Neuronal stem cell (in vitro differentiated cells): ENCODE results near the gene CEP128.

Source experiments
- DNase-seq: peaks from one replicate; pipeline ENCODE4 v3.0.0-alpha.2; 2013; ENCODE audit warnings: low spot score
- H2AFZ ChIP-seq: one replicate; pipeline ENCODE4 v1.6.1; 2013; ENCODE audit warnings: mild to moderate bottlenecking, low read length, inconsistent platforms
- H2AK5ac ChIP-seq: 2 replicates; pipeline ENCODE4 v1.6.1; 2013; ENCODE audit warnings: low read depth, mild to moderate bottlenecking, inconsistent platforms, low read length, moderate library complexity, mixed read lengths
- H2BK120ac ChIP-seq: 2 replicates; pipeline ENCODE4 v1.6.1; 2013; ENCODE audit warnings: low read depth, mild to moderate bottlenecking, inconsistent platforms, low read length, moderate library complexity, mixed read lengths
- H2BK12ac ChIP-seq: one replicate; pipeline ENCODE4 v1.6.1; 2013; ENCODE audit warnings: low read length, inconsistent platforms
- H2BK15ac ChIP-seq: 2 replicates; pipeline ENCODE4 v1.6.1; 2013; ENCODE audit warnings: mild to moderate bottlenecking, low read length, inconsistent platforms, mixed read lengths
- H2BK5ac ChIP-seq: one replicate; pipeline ENCODE4 v1.6.1; 2013; ENCODE audit warnings: inconsistent platforms, mild to moderate bottlenecking, low read length, moderate library complexity
- H3K14ac ChIP-seq: one replicate; pipeline ENCODE4 v1.6.1; 2013; ENCODE audit warnings: low read length, inconsistent platforms
- H3K18ac ChIP-seq: 2 replicates; pipeline ENCODE4 v1.6.1; 2013; ENCODE audit warnings: low read length, inconsistent platforms
- H3K23ac ChIP-seq: 2 replicates; pipeline ENCODE4 v1.6.1; 2013; ENCODE audit warnings: low read depth, mild to moderate bottlenecking, mixed read lengths, low read length, inconsistent platforms; ENCODE audit not compliant: poor library complexity
- H3K27ac ChIP-seq: replicated peaks from 3 replicates; pipeline ENCODE4 v1.5.1; 2013; ENCODE audit warnings: low read length, inconsistent platforms
- H3K27me3 ChIP-seq, 3 experiments: 2 replicates each; pipeline ENCODE4 v1.6.1; 2013; ENCODE audit warnings: low read length in 3 of 3, mild to moderate bottlenecking in 2 of 3, inconsistent platforms in 1 of 3, low read depth in 1 of 3, mixed read lengths in 1 of 3, moderate library complexity in 1 of 3; ENCODE audit not compliant: control insufficient read depth in 3 of 3, insufficient read depth in 3 of 3
- H3K36me3 ChIP-seq, 2 donors: replicated peaks in 1 of 2; 2 replicates each; pipeline ENCODE4 v1.6.1; 2013; ENCODE audit warnings: low read length in 2 of 2; ENCODE audit not compliant: control insufficient read depth in 2 of 2, insufficient read depth in 2 of 2
- H3K4ac ChIP-seq: 2 replicates; pipeline ENCODE4 v1.6.1; 2013; ENCODE audit warnings: inconsistent platforms, mild to moderate bottlenecking, low read length, moderate library complexity
- H3K4me1 ChIP-seq, 2 donors: 1 replicate in 1 of 2; 2 replicates in 1 of 2; pipeline ENCODE4 v1.6.1; 2013; ENCODE audit warnings: low read length in 2 of 2, low read depth in 1 of 2; ENCODE audit not compliant: control insufficient read depth in 2 of 2, insufficient read depth in 1 of 2
- H3K4me2 ChIP-seq: one replicate; pipeline ENCODE4 v1.6.1; 2013; ENCODE audit warnings: mild to moderate bottlenecking, low read length, inconsistent platforms; ENCODE audit not compliant: insufficient read depth, poor library complexity, severe bottlenecking
- H3K4me3 ChIP-seq, 2 donors: 2 replicates each; pipeline ENCODE4 v1.5.1; 2013; ENCODE audit warnings: low read length in 2 of 2, mild to moderate bottlenecking in 2 of 2, inconsistent platforms in 1 of 2, moderate library complexity in 1 of 2
- H3K79me1 ChIP-seq: one replicate; pipeline ENCODE4 v1.6.1; 2013; ENCODE audit warnings: low read depth, mild to moderate bottlenecking, inconsistent platforms, low read length, moderate library complexity
- H3K9ac ChIP-seq: one replicate; pipeline ENCODE4 v1.6.1; 2013; ENCODE audit warnings: mild to moderate bottlenecking, low read depth, low read length, inconsistent platforms; ENCODE audit not compliant: poor library complexity
- H3K9me3 ChIP-seq, 2 donors: replicated peaks in 1 of 2; 2 replicates each; pipeline versions ENCODE3 to v1.6.1; 2013; ENCODE audit warnings: low read length in 2 of 2, mild to moderate bottlenecking in 2 of 2, inconsistent platforms in 1 of 2, low read depth in 1 of 2, mixed read lengths in 1 of 2, moderate library complexity in 1 of 2; ENCODE audit not compliant: control insufficient read depth in 2 of 2, insufficient read depth in 1 of 2
- H4K8ac ChIP-seq: one replicate; pipeline ENCODE4 v1.6.1; 2013; ENCODE audit warnings: low read depth, mild to moderate bottlenecking, inconsistent platforms, low read length, moderate library complexity
- H4K91ac ChIP-seq: one replicate; pipeline ENCODE4 v1.6.1; 2013; ENCODE audit warnings: low read length, low read depth, mild to moderate bottlenecking, inconsistent platforms; ENCODE audit not compliant: poor library complexity
- WGBS, 2 donors: extraction: QIAGEN DNeasy Blood & Tissue Kit; methylation state at CpG; one replicate each; pipeline ENCODE4 v1.1.7; 2013; ENCODE audit warnings: missing lambda C conversion rate in 2 of 2, mixed read lengths in 1 of 2; ENCODE audit not compliant: insufficient read length in 2 of 2, insufficient replicate concordance in 1 of 2; ENCODE audit errors: extremely low coverage in 2 of 2; 5-methylcytosine and 5-hydroxymethylcytosine counted together

The CEP128 gene

DNA sequence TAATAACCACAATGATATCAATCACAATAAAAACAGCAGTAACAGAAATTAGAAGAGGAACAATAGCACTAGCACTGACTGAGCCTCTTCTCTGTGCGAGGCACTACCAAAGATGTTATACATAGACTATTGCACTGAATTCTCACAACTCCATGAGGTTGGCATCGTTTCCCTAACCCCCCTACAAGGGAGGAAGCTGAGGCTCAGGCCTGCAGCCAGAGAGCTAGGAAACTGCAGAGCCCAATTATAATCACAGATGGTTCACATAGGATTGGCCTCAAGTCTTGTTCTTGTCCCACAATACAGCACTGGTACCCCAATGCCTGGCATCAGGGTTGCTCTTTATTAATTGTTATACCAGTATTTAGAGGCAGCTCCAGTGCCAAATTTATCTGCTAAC lies 278.0 kb downstream of the CEP128 start:
- H4K91ac ChIP-seq, result no peak overlapping the region
- H3K18ac ChIP-seq, result no peak overlapping the region
- no peak overlapping the region for H3K14ac ChIP-seq
- H3K27ac ChIP-seq, result no peak overlapping the region
- H3K4ac ChIP-seq, result no peak overlapping the region
- no peak overlapping the region for H2BK5ac ChIP-seq
- H3K4me2 ChIP-seq, result no peak overlapping the region
- no CpG with 5 or more reads among the region's 2 CpGs for WGBS, 2 donors
- no peaks in the 10 kb centered on the region for H3K79me1 ChIP-seq
- no peak overlapping the region for H4K8ac ChIP-seq
- no peak overlapping the region for H3K9ac ChIP-seq
- no peak overlapping the region for H3K4me3 ChIP-seq
- DNase-seq, result no peak
- H3K27me3 ChIP-seq, result no peaks in the 10 kb centered on the region
- no peak overlapping the region for H2AFZ ChIP-seq
- H3K36me3 ChIP-seq, result no peaks in the 10 kb centered on the region
- no peak overlapping the region for H2BK120ac ChIP-seq
- peaks cover 3% of the 10 kb centered on the region in 2 donors for H3K4me1 ChIP-seq
- no peak overlapping the region for H2BK12ac ChIP-seq
- no peak overlapping the region for H3K23ac ChIP-seq
- no peak overlapping the region for H2BK15ac ChIP-seq
- no peak overlapping the region for H2AK5ac ChIP-seq
- peaks cover 0 to under 1% of the 10 kb centered on the region in 2 donors for H3K9me3 ChIP-seq

- no peaks in the 10 kb centered on the region for H3K27me3 ChIP-seq
- H2BK12ac ChIP-seq, result no peak overlapping the region
- H2AK5ac ChIP-seq, result no peak overlapping the region
- H4K91ac ChIP-seq, result no peak overlapping the region
- H3K23ac ChIP-seq, result no peak overlapping the region
- H2BK15ac ChIP-seq, result no peak overlapping the region
- no peak overlapping the region for H2AFZ ChIP-seq
- H3K4me2 ChIP-seq, result no peak overlapping the region
- H3K4ac ChIP-seq, result no peak overlapping the region
- no peaks in the 10 kb centered on the region for H3K9me3 ChIP-seq
- H3K9ac ChIP-seq, result no peak overlapping the region
- H3K79me1 ChIP-seq, result no peaks in the 10 kb centered on the region
- no peak overlapping the region for H3K14ac ChIP-seq
- H2BK5ac ChIP-seq, result no peak overlapping the region
- H3K4me1 ChIP-seq, result peaks cover 3% of the 10 kb centered on the region in 2 donors
- H3K4me3 ChIP-seq, result no peak overlapping the region
- no peak overlapping the region for H3K27ac ChIP-seq
- H3K18ac ChIP-seq, result no peak overlapping the region
- no CpG with 5 or more reads among the region's 2 CpGs for WGBS, 2 donors
- no peaks in the 10 kb centered on the region for H3K36me3 ChIP-seq
- DNase-seq, result no peak
- no peak overlapping the region for H2BK120ac ChIP-seq
- no peak overlapping the region for H4K8ac ChIP-seq
Observed at GRCh38 chr14:80659783-80660182, 281.8 kb downstream of the CEP128 start.

DNA sequence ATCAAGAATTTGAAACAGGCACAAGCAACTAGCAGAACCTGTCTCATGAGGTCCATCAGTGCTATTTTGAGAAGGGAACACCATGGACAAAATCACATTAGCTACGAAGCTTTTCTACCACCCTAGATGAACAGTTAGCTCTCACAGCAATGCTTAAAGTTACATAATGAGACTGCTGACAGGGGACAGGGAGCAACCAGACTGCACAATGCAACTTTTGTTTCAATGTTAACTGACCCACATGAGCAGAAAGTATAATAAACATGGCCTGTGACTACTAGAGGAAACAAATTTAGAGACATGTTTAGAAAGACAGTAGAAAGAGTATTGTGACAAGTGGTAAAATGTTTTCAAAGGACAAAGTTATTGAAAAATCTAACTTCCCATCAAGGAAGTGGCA lies 282.8 kb downstream of the CEP128 start:
- no peak overlapping the region for H3K14ac ChIP-seq
- H3K18ac ChIP-seq, result no peak overlapping the region
- H2BK12ac ChIP-seq, result no peak overlapping the region
- no peak overlapping the region for H3K4ac ChIP-seq
- no peak for DNase-seq
- H3K9ac ChIP-seq, result no peak overlapping the region
- H4K8ac ChIP-seq, result no peak overlapping the region
- H3K9me3 ChIP-seq, result no peaks in the 10 kb centered on the region
- H3K36me3 ChIP-seq, result no peaks in the 10 kb centered on the region
- no peak overlapping the region for H2BK15ac ChIP-seq
- H3K4me3 ChIP-seq, result no peak overlapping the region
- H4K91ac ChIP-seq, result no peak overlapping the region
- peaks cover 3% of the 10 kb centered on the region in 2 donors for H3K4me1 ChIP-seq
- H3K79me1 ChIP-seq, result no peaks in the 10 kb centered on the region
- H2AFZ ChIP-seq, result no peak overlapping the region
- no peak overlapping the region for H3K23ac ChIP-seq
- H3K4me2 ChIP-seq, result no peak overlapping the region
- no peaks in the 10 kb centered on the region for H3K27me3 ChIP-seq
- no peak overlapping the region for H3K27ac ChIP-seq
- H2BK120ac ChIP-seq, result no peak overlapping the region
- WGBS, 2 donors, result no CpG with 5 or more reads among the region's 1 CpG
- H2AK5ac ChIP-seq, result no peak overlapping the region
- no peak overlapping the region for H2BK5ac ChIP-seq

DNA sequence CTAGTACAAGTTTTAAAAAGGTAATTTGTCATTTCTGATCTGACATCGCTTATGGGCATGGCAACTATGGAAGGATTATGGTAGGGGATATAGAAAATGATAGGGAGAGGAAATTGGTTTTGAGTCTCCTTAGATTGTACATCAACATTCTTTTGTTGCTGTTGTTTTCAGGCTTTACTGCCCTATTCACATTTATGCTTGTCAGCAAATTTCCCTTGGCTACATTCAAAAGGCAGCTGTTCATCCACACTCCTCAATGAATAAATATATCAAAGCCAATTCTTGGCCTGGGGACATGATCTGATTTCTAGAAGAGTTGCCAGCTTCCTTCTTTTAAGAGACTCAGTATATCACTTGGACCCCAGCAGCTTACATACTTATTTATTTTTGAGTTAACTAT lies 283.4 kb downstream of the CEP128 start:
- Histone ChIP-seq H2BK120ac (no peak overlapping the region), H3K4me2 (no peak overlapping the region), H3K14ac (no peak overlapping the region), H3K79me1 (no peaks in the 10 kb centered on the region), H3K27ac (no peak overlapping the region), H4K91ac (no peak overlapping the region), H3K4me3 (no peak overlapping the region), H3K4me1 (peaks cover 3% of the 10 kb centered on the region in 2 donors), H2AFZ (no peak overlapping the region), H3K9ac (no peak overlapping the region), H3K9me3 (no peaks in the 10 kb centered on the region), H2BK12ac (no peak overlapping the region), H3K18ac (no peak overlapping the region), H3K23ac (no peak overlapping the region), H3K27me3 (no peaks in the 10 kb centered on the region), H3K36me3 (no peaks in the 10 kb centered on the region), H2BK15ac (no peak overlapping the region), H2BK5ac (no peak overlapping the region), H3K4ac (no peak overlapping the region), H2AK5ac (no peak overlapping the region), H4K8ac (no peak overlapping the region)
- DNase-seq, result no peak
- WGBS, 2 donors, result no CpG with 5 or more reads among the region's 1 CpG
